KOPT-K1 (cell line): ENCODE data around the gene FERMT1.
"Not testable (repeated sequence)": the region's sequence is repeated elsewhere in the genome, so short reads cannot be mapped to it uniquely, and the experiment has no call there.

Source experiments
- H3K27ac ChIP-seq: fragments of 200-600 bp; sonication (generic); 2 replicates; pipeline ENCODE4 v1.5.1; 2016; ENCODE audit warnings: antibody characterized with exemption, mild to moderate bottlenecking, low read depth, low read length; ENCODE audit not compliant: poor library complexity, severe bottlenecking
- H3K36me3 ChIP-seq: fragments of 200-600 bp; sonication (generic); 2 replicates; pipeline ENCODE4 v1.5.1; 2017; ENCODE audit warnings: antibody characterized with exemption, mild to moderate bottlenecking, low read length, moderate library complexity; ENCODE audit not compliant: insufficient read depth
- H3K9me3 ChIP-seq: fragments of 200-600 bp; sonication (generic); 2 replicates; pipeline ENCODE4 v1.5.1; 2017; ENCODE audit warnings: antibody characterized with exemption, low read length, mild to moderate bottlenecking; ENCODE audit not compliant: insufficient read depth, poor library complexity, severe bottlenecking

The FERMT1 gene

GRCh38 chr20:6044115-6044514 lies 78.7 kb downstream of the FERMT1 start:
- Histone ChIP-seq H3K36me3 (peaks cover 35% of the 10 kb centered on the region), H3K9me3 (no peaks in the 10 kb centered on the region), H3K27ac (no peak overlapping the region)

GRCh38 chr20:6041808-6042265 lies 81.0 kb downstream of the FERMT1 start:
- no peaks in the 10 kb centered on the region for H3K9me3 ChIP-seq
- no peak overlapping the region for H3K27ac ChIP-seq
- peaks cover 57% of the 10 kb centered on the region for H3K36me3 ChIP-seq

- peaks cover 64% of the 10 kb centered on the region for H3K36me3 ChIP-seq
- no peaks in the 10 kb centered on the region for H3K9me3 ChIP-seq
- no peak overlapping the region for H3K27ac ChIP-seq
Measured at GRCh38 chr20:6040958-6041807, 81.6 kb downstream of the FERMT1 start.

- H3K36me3 ChIP-seq: peaks cover 69% of the 10 kb centered on the region
- H3K27ac ChIP-seq: no peak overlapping the region
- H3K9me3 ChIP-seq: no peaks in the 10 kb centered on the region
Measured at GRCh38 chr20:6040540-6040939, 82.3 kb downstream of the FERMT1 start.

GRCh38 chr20:6039766-6040165 lies 83.1 kb downstream of the FERMT1 start:
- Histone ChIP-seq H3K27ac (no peak overlapping the region), H3K36me3 (peaks cover 76% of the 10 kb centered on the region), H3K9me3 (no peaks in the 10 kb centered on the region)

GRCh38 chr20:6038256-6038655 lies 84.6 kb downstream of the FERMT1 start:
- H3K9me3 ChIP-seq: no peaks in the 10 kb centered on the region
- H3K27ac ChIP-seq: no peak overlapping the region
- peaks cover 91% of the 10 kb centered on the region for H3K36me3 ChIP-seq

- H3K9me3 ChIP-seq: no peaks in the 10 kb centered on the region
- H3K27ac ChIP-seq: no peak overlapping the region
- H3K36me3 ChIP-seq: peaks cover 95% of the 10 kb centered on the region
Measured at GRCh38 chr20:6037082-6037481, 85.7 kb downstream of the FERMT1 start.

GRCh38 chr20:6036213-6036612 lies 86.6 kb downstream of the FERMT1 start:
- no peaks in the 10 kb centered on the region for H3K9me3 ChIP-seq
- peaks cover 89% of the 10 kb centered on the region for H3K36me3 ChIP-seq
- H3K27ac ChIP-seq: no peak overlapping the region

- Histone ChIP-seq H3K36me3 (peaks cover 71% of the 10 kb centered on the region), H3K9me3 (no peaks in the 10 kb centered on the region), H3K27ac (no peak overlapping the region)
Measured at GRCh38 chr20:6034134-6034969, 88.5 kb downstream of the FERMT1 start.

GRCh38 chr20:6032907-6033306 lies 89.9 kb downstream of the FERMT1 start:
- not testable (repeated sequence) for H3K27ac ChIP-seq, H3K9me3 ChIP-seq
- H3K36me3 ChIP-seq: peaks cover 56% of the 10 kb centered on the region

- no peaks in the 10 kb centered on the region for H3K9me3 ChIP-seq
- peaks cover 50% of the 10 kb centered on the region for H3K36me3 ChIP-seq
- no peak overlapping the region for H3K27ac ChIP-seq
Measured at GRCh38 chr20:6030453-6031080, 92.3 kb downstream of the FERMT1 start.

GRCh38 chr20:6029538-6029937 lies 93.3 kb downstream of the FERMT1 start:
- Histone ChIP-seq H3K27ac (peak overlapping the region; percentile 36), H3K9me3 (peaks cover 7% of the 10 kb centered on the region), H3K36me3 (peaks cover 51% of the 10 kb centered on the region)

GRCh38 chr20:6028818-6029217 lies 94.0 kb downstream of the FERMT1 start:
- Histone ChIP-seq H3K36me3 (peaks cover 51% of the 10 kb centered on the region), H3K27ac (peak overlapping the region; percentile 36)

GRCh38 chr20:6026051-6026450 lies 96.8 kb downstream of the FERMT1 start:
- Histone ChIP-seq H3K36me3 (peaks cover 59% of the 10 kb centered on the region), H3K9me3 (peaks cover 21% of the 10 kb centered on the region), H3K27ac (no peak overlapping the region)

More at GRCh38 chr20:6028818-6029217, 94.0 kb downstream of the FERMT1 start:
- peaks cover 14% of the 10 kb centered on the region for H3K9me3 ChIP-seq
